ENCODE measurements around the gene ADM5.

Gene ADM5, protein sequence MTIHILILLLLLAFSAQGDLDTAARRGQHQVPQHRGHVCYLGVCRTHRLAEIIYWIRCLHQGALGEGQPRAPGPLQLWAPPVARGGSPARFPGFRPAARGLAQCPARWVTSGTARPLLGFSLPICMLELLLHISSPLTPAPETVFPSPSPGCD

DNA sequence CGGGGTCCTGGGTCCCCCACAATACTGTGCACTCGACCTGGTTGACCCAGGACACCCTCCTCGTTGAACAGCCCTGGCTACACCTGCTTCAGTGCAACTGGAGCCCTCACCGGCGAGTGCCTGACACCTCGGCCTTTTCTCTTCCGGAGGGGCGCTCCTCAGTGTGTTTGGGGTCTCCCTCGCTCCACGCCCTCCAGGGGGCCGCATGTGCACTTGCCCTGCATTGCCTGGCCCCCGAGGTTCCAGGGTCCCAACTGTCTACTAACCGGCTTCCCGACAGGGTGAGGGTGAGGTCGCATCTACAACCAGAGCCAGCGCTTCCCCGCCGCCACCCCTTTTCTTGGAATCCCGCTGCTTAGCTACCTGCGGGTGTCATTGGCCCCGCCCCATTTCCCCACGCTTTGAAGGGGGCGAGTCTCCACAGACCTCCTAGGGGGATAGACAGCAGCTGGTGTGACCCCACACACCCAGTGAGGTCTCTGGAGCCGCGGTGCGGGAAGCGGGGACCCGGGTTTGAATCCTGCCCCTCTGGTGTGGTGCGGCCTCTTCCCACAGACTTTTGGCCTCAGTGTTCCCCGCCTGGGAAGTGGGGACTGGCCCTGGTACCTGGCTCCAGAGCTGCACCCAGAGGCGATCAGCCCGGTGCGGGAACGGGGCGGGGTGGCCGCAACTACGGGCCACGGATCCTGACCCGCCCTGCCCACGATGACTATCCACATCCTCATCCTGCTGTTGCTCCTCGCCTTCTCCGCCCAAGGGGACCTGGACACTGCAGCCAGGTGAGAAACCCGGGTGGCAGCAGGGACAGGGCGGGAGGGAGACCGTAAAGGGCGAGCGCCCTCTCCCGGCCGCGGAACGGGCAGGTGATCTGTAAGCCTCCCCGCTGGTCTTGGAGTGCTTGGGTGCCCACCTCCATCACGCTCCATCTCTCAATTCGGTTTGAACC, at the start of gene ADM5:
Gene ADM5, plus strand, starts transcription at position 462 of the 946 bp plus-strand sequence. Its CDS starts 244 bp downstream, at position 706.
- no peak for DNase-seq (ENCODE audit: low spot score)

DNA sequence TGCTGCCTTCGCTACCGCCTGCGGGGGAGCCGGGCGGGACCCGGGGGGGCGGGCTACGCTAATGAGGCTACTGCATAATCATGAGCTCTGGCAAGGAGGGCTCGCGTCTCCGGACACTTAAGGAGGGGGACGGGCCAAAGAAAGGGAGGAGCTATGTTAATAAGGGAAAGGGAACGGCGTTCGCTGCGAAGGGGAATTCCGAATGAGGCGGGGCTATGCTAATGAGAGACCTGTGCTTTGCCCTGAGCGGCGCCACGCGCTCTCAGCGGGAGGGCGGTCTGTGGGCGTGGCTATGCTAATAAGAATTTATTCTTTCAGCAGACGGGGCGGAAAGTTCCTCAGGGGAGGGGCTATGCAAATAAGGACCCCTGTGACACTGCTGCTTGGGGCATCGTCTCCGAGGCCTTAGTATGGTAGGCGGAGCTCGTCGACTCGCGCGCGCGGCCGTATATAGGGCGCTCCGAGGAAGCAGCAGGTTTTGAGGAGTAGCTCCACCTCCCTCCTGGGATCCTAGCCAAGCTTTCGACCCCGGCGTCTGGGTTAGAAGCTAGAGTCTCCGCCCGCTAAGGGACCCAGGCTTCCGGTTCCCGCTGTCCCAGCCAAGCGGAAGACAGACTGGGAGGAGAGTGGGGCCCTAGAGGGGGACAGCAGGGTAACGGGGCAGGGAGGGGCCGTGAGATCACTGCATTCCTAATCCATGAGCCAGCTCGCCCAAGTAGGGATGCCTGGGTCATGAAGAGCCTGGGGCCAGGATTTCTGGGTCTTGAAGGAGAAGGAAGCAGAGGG, 49.1 kb upstream of the ADM5 start, which contains the start of gene RRAS:
Gene RRAS, minus strand, starts transcription at position 31 of the 786 bp plus-strand sequence. CDS start 45 bp downstream, outside the sequence.
- DNase-seq (ENCODE audit: low spot score), result peak; percentile 98

GRCh38 chr19:49641688-49642491, 47.5 kb upstream of the ADM5 start, which contains the start of gene SCAF1:
TSS of gene SCAF1 (plus strand) at chr19:49642209. CDS start at chr19:49645027, 2,818 bp downstream.
- DNase-seq (ENCODE audit: low spot score), result peak; percentile 99

- DNase-seq (ENCODE audit: low spot score), result no peak
Measured at GRCh38 chr19:49642492-49643035, 46.8 kb upstream of the ADM5 start.

DNA sequence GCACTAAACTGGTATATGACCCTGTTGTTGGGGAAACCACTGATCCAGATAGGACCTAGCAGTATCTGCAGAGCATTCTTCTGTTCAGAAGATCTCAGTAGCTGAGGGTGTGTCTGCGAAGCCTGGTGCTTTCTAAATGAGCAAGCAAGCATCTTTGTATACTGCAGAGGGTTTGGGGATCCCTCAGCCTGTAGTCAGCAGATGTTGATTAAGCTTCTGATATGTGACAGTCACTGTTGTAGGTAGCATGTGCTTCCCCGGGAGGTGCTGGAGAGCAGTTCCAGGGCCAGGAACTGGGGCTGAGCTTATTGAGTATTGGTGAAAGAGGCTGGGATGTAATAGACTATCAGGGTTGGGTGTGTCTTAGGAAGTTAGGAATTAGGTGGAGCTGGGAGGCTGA, 45.9 kb upstream of the ADM5 start:
- no peak for DNase-seq (ENCODE audit: low spot score)

DNA sequence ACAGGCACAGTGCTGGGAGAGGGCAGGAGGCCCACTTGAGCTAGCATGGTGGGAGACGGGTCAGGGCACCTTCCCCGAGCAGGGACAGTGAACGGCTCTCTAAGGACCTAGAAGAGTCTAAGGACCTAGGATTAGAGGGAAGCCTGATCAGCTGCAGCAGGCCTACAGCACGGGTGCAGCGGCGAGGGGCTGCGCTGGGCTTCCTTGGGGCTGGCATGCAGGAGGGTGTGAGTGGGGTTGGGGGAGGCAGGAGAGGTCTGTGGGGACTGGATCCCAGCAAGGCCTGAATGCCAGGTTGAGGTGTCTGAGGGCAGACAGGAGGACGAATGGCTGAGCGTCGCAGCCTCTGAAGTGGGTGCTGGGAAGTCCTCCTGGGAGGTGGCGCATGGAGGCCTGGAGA, 43.8 kb upstream of the ADM5 start:
- DNase-seq (ENCODE audit: low spot score), result no peak

DNA sequence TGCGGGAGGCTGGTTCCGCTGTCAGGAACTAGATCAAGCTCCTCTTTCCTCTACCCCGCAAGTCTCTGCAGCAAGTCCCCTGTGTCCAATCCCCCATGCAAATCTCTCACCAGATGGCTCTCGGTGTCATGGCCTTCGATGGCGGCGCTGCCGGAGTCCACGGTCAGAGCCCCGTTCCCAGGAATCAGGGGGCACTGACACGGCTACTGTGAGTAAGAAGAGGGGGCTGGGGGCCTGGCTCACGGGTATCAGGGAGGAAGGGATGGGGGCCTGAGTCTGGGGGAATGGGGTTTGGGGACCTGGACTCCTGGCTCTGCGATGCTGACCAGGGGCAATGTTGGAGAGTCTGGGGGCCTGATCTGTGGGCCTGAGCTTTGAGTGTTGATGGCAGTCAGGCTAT, 43.4 kb upstream of the ADM5 start:
- DNase-seq (ENCODE audit: low spot score), result no peak

- DNase-seq (ENCODE audit: low spot score), result no peak
Measured at GRCh38 chr19:49646586-49646985, 42.8 kb upstream of the ADM5 start.

- no peak for DNase-seq (ENCODE audit: low spot score)
Measured at GRCh38 chr19:49651029-49651819, 38.2 kb upstream of the ADM5 start.

GRCh38 chr19:49651820-49652550, 37.4 kb upstream of the ADM5 start:
- no peak for DNase-seq (ENCODE audit: low spot score)

DNA sequence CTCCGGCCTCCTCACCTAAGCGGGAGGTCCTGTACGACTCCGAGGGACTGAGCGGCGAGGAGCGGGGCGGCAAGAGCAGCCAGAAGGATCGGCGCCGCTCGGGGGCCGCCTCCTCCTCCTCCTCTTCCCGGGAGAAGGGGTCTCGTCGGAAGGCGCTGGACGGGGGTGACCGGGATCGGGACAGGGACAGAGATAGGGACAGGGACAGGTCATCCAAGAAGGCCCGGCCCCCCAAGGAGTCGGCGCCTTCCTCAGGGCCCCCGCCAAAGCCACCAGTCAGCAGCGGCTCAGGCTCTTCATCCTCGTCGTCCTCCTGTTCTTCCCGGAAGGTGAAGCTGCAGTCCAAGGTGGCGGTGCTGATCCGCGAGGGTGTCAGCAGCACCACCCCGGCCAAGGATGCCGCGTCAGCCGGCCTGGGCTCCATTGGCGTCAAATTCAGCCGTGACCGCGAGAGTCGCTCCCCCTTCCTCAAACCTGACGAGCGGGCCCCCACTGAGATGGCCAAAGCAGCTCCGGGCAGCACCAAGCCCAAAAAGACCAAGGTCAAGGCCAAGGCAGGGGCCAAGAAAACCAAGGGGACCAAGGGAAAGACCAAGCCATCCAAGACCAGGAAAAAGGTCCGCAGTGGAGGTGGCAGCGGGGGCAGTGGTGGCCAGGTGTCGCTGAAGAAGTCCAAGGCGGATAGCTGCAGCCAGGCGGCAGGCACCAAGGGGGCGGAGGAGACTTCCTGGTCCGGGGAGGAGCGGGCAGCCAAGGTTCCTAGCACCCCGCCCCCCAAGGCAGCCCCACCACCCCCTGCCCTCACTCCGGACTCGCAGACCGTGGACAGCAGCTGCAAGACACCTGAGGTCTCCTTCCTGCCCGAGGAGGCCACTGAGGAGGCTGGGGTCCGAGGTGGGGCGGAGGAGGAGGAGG, 36.6 kb upstream of the ADM5 start:
- DNase-seq (ENCODE audit: low spot score), result no peak

DNA sequence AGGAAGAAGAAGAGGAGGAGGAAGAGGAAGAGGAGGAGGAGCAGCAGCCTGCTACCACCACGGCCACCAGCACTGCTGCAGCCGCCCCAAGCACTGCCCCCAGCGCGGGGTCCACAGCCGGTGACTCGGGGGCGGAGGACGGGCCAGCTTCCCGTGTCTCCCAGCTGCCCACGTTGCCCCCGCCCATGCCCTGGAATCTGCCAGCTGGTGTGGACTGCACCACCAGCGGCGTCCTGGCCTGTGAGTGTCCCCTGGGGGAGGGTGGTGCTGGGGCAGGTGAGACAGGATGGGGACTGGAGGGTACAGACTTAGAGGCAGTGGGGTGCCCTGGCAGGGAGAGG, 36.0 kb upstream of the ADM5 start:
- DNase-seq (ENCODE audit: low spot score), result no peak

DNA sequence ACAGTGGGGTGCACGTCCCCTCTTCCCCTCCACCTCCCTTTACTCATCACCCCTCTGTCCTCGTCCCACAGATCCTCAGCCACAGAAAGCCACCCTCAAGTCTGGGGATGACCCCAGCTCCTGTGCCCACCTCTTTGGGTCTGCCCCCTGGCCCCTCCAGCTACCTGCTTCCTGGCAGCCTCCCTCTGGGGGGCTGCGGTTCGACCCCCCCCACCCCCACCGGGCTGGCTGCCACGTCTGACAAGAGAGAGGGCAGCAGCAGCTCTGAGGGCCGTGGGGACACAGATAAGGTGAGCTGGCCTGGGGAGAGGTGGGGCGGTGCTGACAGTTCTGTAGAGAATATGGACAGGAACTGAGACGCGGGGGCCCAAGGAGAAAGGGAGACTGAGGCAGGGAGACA, 34.8 kb upstream of the ADM5 start:
- DNase-seq (ENCODE audit: low spot score), result no peak

DNA sequence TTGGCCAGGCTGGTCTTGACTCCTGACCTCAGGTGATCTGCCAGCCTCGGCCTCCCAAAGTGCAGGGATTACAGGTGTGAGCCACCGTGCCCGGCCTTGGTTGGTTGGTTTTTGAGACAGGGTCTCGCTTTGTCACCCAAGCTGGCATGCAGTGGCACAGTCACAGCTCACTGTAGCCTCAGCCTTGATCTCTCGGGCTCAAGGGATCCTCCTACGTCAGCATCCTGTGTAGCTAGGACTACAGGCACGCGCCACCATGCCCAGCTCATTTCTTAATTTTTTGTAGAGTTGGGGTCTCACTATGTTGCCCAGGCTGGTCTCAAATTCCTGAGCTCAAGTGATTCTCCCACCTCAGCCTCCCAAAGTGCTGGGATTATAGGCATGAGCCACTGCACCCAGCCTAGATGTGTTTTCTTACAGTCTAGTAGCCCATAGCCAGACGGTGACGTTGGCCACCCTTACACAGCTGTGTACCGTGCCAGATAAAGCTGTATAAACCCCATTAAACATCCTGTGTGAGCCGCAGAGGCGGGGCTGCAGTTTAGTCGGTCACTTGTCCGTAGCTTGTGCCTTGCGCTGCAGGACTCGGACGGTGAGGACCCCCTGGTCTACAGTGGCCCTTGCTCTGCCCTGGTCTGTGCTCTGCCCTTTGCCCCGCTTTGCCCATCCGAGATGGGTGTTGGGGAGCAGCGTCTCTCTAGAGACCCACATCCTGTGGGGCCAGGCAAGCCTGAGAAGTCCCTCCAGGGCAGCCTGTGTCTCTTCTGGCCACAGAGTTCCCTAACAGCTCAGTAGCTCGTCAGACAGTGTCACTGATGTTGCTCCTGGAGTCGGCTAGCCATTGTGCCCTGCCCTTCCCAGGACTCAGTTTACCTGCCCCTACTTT, 33.6 kb upstream of the ADM5 start:
- DNase-seq (ENCODE audit: low spot score), result no peak

DNA sequence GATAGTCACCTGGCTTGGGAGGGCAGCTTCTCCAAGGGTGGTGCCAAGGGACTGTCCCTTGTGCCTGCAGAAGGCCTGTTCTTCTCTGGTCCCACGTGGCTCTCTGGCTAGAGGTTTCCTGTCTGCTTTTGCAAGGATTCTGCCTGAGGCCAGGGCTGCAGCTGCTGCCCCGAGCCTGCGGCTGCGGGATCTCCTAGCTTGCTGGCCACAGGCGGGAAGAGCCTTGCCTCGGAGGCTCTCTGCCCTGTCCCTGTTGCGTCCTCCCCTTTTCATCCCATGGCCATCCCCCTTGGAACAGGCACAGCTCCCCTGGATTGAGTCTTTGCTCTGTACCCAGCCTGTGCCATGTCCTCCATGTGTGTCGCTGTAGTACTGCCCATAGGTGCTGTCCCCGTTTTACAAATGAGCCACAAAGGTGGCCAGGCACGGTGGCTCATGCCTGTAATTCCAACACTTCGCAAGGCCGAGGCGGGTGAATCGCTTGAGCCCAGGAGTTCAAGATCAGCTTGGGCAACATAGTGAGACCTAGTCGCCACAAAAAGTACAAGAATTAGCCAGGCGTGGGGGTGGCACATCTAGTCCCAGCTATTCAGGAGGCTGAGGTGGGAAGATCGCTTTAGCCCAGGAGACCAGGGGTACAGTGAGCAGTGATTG, 32.8 kb upstream of the ADM5 start:
- DNase-seq (ENCODE audit: low spot score), result no peak

DNA sequence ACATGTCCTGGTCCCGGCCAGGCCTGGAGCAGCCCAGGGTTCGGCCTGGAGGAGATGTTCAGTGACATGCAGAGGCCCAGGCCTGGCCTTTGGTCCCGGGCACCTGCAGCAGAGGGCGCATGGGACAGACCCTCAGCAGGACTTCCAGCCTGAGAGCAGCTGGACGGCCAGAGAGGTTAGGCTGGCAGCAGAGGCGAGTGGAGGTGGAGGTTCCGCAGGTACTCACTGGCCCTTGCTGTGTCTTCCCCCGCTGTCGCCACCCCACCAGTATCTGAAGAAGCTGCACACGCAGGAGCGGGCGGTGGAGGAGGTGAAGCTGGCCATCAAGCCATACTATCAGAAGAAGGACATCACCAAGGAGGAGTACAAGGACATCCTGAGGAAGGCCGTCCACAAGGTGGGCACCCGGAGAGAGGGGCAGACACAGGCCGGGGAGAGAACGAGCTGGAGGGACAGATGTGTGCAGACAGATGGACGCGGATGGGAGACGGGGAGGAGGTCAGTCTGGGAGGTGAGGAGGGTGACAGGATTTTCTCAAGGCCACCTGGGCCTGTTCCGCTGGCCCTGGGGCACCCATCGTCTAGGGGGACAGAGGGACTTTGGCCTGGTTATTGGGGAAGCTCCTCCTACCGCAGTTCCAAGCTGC, 31.8 kb upstream of the ADM5 start:
- no peak for DNase-seq (ENCODE audit: low spot score)

DNA sequence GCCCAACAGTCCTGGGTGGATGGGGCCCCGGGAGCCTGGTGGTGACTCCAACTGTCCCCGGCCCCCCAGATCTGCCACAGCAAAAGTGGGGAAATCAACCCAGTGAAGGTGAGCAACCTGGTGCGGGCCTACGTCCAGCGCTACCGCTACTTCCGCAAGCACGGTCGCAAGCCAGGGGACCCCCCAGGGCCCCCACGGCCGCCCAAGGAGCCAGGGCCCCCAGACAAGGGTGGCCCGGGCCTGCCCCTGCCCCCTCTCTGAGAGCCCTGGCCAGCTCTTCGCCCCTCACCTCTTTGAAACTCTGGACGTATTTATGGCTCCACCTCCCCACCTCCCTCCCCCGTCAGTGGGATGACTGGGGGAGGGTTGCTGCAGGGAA, 31.3 kb upstream of the ADM5 start:
- DNase-seq (ENCODE audit: low spot score), result no peak
